ENCODE measurements around the gene CALHM3. TPM values are rescaled to one million over a fixed set of nuclear protein-coding genes. Genes with fewer than 3 reads are reported as not detected.

Gene CALHM3
- total RNA-seq, 2 donors from 2014 or later = 0.52 TPM; not detected in 1

DNA sequence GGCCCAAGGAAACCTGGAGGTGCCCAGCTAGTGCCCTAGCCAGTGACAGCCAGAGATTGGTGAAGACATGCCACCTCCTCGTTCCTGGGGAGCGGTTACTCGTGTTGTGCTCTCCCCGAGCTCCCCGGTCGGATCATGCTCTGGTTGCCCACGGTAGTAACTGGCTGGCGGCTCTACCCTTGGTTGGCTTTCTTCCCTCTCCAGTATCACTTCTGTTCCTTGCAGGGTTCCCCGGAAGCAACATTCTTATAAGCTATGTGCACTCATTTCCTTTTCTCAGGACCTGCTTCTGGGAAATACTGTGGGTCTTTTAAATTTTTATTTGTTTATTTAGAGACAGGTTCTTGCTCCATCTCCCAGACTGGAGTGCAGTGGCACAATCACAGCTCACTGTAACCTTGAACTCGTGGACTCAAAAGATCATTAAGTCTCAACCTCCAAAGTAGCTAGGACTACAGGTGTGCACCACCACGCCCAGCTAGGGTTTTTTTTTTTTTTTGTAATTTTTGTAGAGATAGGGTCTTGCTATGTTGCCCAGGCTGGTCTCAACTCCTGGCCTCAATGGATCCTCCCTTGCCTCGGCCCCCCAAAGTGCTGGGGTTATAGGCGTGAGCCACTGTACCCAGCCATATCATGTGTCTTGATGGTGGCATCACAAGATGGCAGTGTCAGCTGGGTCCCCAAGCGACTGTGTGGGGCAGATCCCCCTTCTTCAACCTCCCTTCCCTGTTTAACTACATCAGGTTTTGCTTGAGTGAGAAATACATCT lies 13.4 kb downstream of the CALHM3 start:
- Histone ChIP-seq H3K27me3 (no peaks in the 10 kb centered on the region), H3K36me3 (replicated peaks in 1 of 2; ENCODE audit: insufficient read depth in 1 of 2, low read depth in 2 of 2) (no peaks in the 10 kb centered on the region), H3K9me3 (no peaks in the 10 kb centered on the region), H3K4me1 (no peaks in the 10 kb centered on the region), H3K27ac (no peak overlapping the region), H3K4me3 (no peak overlapping the region)
- no peak for ATAC-seq
- 74 to 89% methylated on average over 14 of the region's 14 CpGs for WGBS, 2 donors
- TF ChIP-seq, protein P1, sequence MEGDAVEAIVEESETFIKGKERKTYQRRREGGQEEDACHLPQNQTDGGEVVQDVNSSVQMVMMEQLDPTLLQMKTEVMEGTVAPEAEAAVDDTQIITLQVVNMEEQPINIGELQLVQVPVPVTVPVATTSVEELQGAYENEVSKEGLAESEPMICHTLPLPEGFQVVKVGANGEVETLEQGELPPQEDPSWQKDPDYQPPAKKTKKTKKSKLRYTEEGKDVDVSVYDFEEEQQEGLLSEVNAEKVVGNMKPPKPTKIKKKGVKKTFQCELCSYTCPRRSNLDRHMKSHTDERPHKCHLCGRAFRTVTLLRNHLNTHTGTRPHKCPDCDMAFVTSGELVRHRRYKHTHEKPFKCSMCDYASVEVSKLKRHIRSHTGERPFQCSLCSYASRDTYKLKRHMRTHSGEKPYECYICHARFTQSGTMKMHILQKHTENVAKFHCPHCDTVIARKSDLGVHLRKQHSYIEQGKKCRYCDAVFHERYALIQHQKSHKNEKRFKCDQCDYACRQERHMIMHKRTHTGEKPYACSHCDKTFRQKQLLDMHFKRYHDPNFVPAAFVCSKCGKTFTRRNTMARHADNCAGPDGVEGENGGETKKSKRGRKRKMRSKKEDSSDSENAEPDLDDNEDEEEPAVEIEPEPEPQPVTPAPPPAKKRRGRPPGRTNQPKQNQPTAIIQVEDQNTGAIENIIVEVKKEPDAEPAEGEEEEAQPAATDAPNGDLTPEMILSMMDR (IDR thresholded peaks at IDR 0.05) = no peak
- no peak for TF ChIP-seq POLR2A (IDR thresholded peaks at IDR 0.05)
- no peak for DNase-seq
- intact Hi-C loops (cut with DNase I) = no loop called here

DNA sequence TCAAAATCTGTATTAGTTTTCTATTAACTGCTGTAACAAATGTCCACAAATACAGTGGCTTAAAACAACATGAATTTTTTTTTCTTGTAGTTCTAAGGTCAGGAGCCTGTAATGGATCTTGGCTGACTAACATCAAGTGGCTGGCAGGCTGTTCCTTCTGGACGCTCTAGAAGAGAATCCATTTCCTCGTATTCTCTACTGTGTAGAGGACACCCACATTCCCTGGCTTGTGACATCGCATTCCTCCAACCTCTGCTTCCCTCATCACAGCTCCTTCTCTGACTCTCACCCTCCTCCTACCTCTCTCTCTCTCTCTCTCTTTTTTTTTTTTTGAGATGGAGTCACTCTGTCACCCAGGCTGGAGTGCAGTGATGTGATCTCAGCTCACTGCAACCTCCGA lies 15.5 kb downstream of the CALHM3 start:
- intact Hi-C loops (cut with DNase I) = no loop called here
- peak; percentile 47 for ATAC-seq
- Histone ChIP-seq H3K9me3 (no peaks in the 10 kb centered on the region), H3K4me3 (no peak overlapping the region), H3K4me1 (no peaks in the 10 kb centered on the region), H3K36me3 (replicated peaks in 1 of 2; ENCODE audit: insufficient read depth in 1 of 2, low read depth in 2 of 2) (no peaks in the 10 kb centered on the region), H3K27ac (no peak overlapping the region), H3K27me3 (no peaks in the 10 kb centered on the region)
- 77 to 82% methylated on average over 4 of the region's 4 CpGs for WGBS, 2 donors
- DNase-seq = no peak
- TF ChIP-seq, protein P1 (IDR thresholded peaks at IDR 0.05) = no peak
- TF ChIP-seq POLR2A (IDR thresholded peaks at IDR 0.05) = no peak

DNA sequence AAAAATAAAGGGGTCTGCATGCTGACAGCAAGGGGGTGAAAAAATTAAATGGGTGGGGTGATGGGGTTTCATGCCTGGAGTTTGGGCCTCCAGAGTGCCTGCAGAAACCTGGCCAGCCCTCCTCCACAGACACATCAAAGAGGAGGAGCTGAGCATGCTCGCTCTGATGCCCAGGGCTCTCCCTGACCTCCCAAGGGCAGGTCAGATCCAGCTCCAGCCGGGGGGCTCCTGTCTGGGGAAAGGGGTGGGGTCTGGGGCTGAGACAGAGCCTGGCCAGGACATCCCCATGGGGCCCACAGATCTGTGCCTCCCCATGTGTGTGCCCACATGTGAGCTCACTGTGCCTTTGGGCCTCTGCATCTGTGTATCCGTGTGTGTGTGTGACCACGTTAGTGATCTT lies 19.4 kb downstream of the CALHM3 start:
- H3K27me3 ChIP-seq = no peaks in the 10 kb centered on the region
- ATAC-seq = no peak
- TF ChIP-seq, protein P1 (IDR thresholded peaks at IDR 0.05) = no peak
- no peak for TF ChIP-seq POLR2A (IDR thresholded peaks at IDR 0.05)
- no peak overlapping the region for H3K27ac ChIP-seq
- H3K9me3 ChIP-seq = no peaks in the 10 kb centered on the region
- no peaks in the 10 kb centered on the region for H3K4me1 ChIP-seq
- intact Hi-C loops (cut with DNase I) = no loop called here
- H3K4me3 ChIP-seq = no peak overlapping the region
- 39 to 51% methylated on average over 2 to 4 of the region's 4 CpGs for WGBS, 2 donors
- no peak for DNase-seq
- H3K36me3 ChIP-seq (replicated peaks in 1 of 2; ENCODE audit: insufficient read depth in 1 of 2, low read depth in 2 of 2) = no peaks in the 10 kb centered on the region

DNA sequence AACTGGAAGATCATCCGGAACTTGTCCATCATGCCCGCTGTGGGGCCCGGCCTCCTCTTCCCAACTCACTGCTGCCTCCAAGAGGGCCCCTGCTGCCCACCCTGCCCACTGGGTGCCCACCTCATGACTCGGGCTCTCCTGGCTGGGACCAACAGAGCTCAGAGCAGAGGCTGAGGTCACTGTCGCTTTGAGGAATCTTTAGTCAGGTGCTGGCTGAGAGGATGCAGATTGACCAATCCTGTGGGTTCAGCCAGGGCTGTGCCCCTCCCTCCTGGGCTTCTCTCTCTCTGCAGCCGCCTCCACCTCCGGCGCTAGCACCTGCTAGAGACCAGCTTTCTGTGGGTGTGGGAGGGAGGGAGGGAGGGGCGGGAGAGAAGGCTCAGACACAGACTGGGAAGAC lies 20.3 kb downstream of the CALHM3 start, which contains the start of gene CALHM1:
Gene CALHM1 (minus strand): TSS at position 181 of the 400 bp plus-strand sequence. CDS start 149 bp downstream, at position 32.
- no peak within 1 kb of the TSS for H3K4me3 ChIP-seq
- TF ChIP-seq POLR2A (IDR thresholded peaks at IDR 0.05) = no peak
- TF ChIP-seq, protein P1 (IDR thresholded peaks at IDR 0.05) = no peak
- DNase-seq (no peak), ATAC-seq (no peak)
- no peaks in the 10 kb centered on the region for H3K9me3 ChIP-seq
- WGBS, 2 donors = 69% methylated on average over 9 of the region's 9 CpGs; no CpG with 5 or more reads in 1 of the 2 donors
- intact Hi-C loops (cut with DNase I) = no loop called here
- H3K36me3 ChIP-seq (replicated peaks in 1 of 2; ENCODE audit: insufficient read depth in 1 of 2, low read depth in 2 of 2) = no peaks in the 10 kb centered on the region
- no peaks in the 10 kb centered on the region for H3K4me1 ChIP-seq
- no peak within 1 kb of the TSS for H3K27ac ChIP-seq
- no peaks in the 10 kb centered on the region for H3K27me3 ChIP-seq
